ENCODE data around the gene NALCN.
A peak's percentile ranks its signal among the peaks of the same experiment; 100 is the strongest.

Gene NALCN

DNA sequence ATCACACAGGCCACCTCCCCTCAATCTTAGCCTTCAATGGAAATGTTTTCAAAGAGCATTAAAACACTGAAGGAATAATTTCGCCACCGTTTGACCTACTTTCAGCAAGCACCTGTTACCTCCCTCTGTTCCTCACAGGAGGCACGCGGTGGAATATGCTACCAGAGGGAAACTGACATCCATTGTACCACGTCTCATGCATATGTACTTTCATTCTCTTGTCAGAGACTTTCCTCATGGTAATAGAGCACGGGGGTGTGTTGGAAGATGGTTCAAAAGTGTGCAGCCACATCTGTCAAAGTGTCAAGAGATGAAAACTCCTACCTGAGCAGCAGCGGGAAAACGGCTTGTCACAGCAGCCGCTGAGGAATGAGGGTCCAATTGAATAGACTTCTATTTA is 143.4 kb downstream of the NALCN start:
- H3K9me3 ChIP-seq (ENCODE audit: control insufficient read depth, insufficient read depth, low read depth, low read length) = no peaks in the 10 kb centered on the region
- ChIA-PET CTCF (no interaction called here), POLR2A (no interaction called here)
- no peak overlapping the region for H3K27ac ChIP-seq (ENCODE audit: extremely low read depth, low read depth, low read length)
- H3K36me3 ChIP-seq (ENCODE audit: control insufficient read depth in 2 of 2, insufficient read depth in 1 of 2, low read length in 2 of 2) = no peaks in the 10 kb centered on the region
- no peak for TF ChIP-seq ZNF274 (IDR thresholded peaks at IDR 0.05; ENCODE audit: low read length)
- no peak for TF ChIP-seq ZNF274 (tag by site-specific recombination; IDR thresholded peaks at IDR 0.05; ENCODE audit: borderline replicate concordance)
- TF ChIP-seq GLI4 (tag by site-specific recombination; IDR thresholded peaks at IDR 0.05) = no peak
- TF ChIP-seq, protein P1, sequence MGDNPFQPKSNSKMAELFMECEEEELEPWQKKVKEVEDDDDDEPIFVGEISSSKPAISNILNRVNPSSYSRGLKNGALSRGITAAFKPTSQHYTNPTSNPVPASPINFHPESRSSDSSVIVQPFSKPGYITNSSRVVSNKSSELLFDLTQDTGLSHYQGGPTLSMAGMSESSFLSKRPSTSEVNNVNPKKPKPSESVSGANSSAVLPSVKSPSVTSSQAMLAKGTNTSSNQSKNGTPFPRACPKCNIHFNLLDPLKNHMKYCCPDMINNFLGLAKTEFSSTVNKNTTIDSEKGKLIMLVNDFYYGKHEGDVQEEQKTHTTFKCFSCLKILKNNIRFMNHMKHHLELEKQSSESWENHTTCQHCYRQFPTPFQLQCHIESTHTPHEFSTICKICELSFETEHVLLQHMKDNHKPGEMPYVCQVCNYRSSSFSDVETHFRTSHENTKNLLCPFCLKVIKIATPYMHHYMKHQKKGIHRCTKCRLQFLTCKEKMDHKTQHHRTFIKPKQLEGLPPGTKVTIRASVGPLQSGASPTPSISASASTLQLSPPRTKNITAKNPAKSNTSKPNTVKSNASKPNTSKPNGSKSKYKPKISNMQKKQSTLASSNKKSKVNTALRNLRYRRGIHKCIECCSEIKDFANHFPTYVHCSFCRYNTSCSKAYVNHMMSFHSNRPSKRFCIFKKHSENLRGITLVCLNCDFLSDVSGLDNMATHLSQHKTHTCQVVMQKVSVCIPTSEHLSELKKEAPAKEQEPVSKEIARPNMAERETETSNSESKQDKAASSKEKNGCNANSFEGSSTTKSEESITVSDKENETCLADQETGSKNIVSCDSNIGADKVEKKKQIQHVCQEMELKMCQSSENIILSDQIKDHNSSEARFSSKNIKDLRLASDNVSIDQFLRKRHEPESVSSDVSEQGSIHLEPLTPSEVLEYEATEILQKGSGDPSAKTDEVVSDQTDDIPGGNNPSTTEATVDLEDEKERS (tag by site-specific recombination; IDR thresholded peaks at IDR 0.05) = no peak
- no peak for TF ChIP-seq ZNF366 (tag by site-specific recombination; conservative IDR thresholded peaks at IDR 0.05)
- TF ChIP-seq, protein P2, sequence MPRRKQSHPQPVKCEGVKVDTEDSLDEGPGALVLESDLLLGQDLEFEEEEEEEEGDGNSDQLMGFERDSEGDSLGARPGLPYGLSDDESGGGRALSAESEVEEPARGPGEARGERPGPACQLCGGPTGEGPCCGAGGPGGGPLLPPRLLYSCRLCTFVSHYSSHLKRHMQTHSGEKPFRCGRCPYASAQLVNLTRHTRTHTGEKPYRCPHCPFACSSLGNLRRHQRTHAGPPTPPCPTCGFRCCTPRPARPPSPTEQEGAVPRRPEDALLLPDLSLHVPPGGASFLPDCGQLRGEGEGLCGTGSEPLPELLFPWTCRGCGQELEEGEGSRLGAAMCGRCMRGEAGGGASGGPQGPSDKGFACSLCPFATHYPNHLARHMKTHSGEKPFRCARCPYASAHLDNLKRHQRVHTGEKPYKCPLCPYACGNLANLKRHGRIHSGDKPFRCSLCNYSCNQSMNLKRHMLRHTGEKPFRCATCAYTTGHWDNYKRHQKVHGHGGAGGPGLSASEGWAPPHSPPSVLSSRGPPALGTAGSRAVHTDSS (tag by site-specific recombination; IDR thresholded peaks at IDR 0.05) = no peak
- TF ChIP-seq ZNF792 (tag by site-specific recombination; IDR thresholded peaks at IDR 0.05) = no peak
- TF ChIP-seq ZNF639 (tag by site-specific recombination; IDR thresholded peaks at IDR 0.05) = no peak
- TF ChIP-seq ZNF558 (tag by site-specific recombination; IDR thresholded peaks at IDR 0.05) = no peak
- no peak for TF ChIP-seq ZNF302 (tag by site-specific recombination; IDR thresholded peaks at IDR 0.05; ENCODE audit: low read depth)
- TF ChIP-seq ZNF416 (tag by site-specific recombination; IDR thresholded peaks at IDR 0.05) = no peak
- no peak for TF ChIP-seq ZNF184 (tag by site-specific recombination; IDR thresholded peaks at IDR 0.05)
- TF ChIP-seq ZNF514 (tag by site-specific recombination; IDR thresholded peaks at IDR 0.05) = no peak
- no peak overlapping the region for H3K4me3 ChIP-seq (ENCODE audit: low read depth, low read length)
- H3K4me1 ChIP-seq (ENCODE audit: control insufficient read depth, insufficient read depth, low read length) = no peaks in the 10 kb centered on the region

- H3K9me3 ChIP-seq (ENCODE audit: control insufficient read depth, insufficient read depth, low read depth, low read length) = no peaks in the 10 kb centered on the region
- CTCF ChIA-PET = no interaction called here
- H3K27ac ChIP-seq (ENCODE audit: extremely low read depth, low read depth, low read length) = no peak overlapping the region
- TF ChIP-seq, protein P3, sequence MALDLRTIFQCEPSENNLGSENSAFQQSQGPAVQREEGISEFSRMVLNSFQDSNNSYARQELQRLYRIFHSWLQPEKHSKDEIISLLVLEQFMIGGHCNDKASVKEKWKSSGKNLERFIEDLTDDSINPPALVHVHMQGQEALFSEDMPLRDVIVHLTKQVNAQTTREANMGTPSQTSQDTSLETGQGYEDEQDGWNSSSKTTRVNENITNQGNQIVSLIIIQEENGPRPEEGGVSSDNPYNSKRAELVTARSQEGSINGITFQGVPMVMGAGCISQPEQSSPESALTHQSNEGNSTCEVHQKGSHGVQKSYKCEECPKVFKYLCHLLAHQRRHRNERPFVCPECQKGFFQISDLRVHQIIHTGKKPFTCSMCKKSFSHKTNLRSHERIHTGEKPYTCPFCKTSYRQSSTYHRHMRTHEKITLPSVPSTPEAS (tag by site-specific recombination; IDR thresholded peaks at IDR 0.05) = peak; percentile 72
- no peak for TF ChIP-seq ZNF837 (tag by site-specific recombination; IDR thresholded peaks at IDR 0.05)
- TF ChIP-seq, protein P1 (tag by site-specific recombination; IDR thresholded peaks at IDR 0.05) = no peak
- POLR2A ChIA-PET = no interaction called here
- H3K36me3 ChIP-seq (ENCODE audit: control insufficient read depth in 2 of 2, insufficient read depth in 1 of 2, low read length in 2 of 2) = no peaks in the 10 kb centered on the region
- H3K4me3 ChIP-seq (ENCODE audit: low read depth, low read length) = no peak overlapping the region
- H3K4me1 ChIP-seq (ENCODE audit: control insufficient read depth, insufficient read depth, low read length) = no peaks in the 10 kb centered on the region
Observed at GRCh38 chr13:101271681-101272245, 144.5 kb downstream of the NALCN start.

Data from HEK293 (cell line).